HG03469 (cell line): ENCODE measurements around the gene DDT.
"Not testable (repeated sequence)": the region's sequence is repeated elsewhere in the genome, so short reads cannot be mapped to it uniquely, and the experiment has no call there.

Source experiments
- ATAC-seq: cut with Tn5 transposase; IDR thresholded peaks from one replicate; pipeline ENCODE4 v1.9.1; 2021; ENCODE audit warnings: mild to moderate bottlenecking, moderate library complexity, moderate number of reproducible peaks; ENCODE audit not compliant: unreplicated experiment

The DDT gene

DNA sequence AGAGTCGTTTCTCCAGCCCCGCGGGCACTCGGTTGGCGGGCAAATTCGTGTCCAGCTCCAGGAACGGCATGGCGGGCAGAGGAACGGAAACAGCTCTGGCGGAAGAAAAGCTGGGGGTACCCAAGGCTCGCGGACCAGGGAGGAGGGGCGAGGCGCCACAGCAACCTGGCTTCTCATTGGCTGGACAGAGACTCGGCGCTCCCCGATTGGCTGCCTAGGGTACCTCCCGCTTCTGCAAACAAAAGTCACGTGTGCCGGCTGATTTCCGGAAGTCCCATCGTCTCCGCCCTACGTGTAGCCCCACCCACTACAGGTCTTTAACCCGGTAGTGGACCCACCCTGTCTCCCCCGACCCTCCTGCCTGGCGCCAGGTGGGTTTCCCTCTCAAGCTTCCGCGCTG lies at the start of gene DDT:
Gene DDT (minus strand): TSS at position 97 of the 400 bp plus-strand sequence. CDS start 27 bp downstream, at position 70.
- peak; percentile 78 for ATAC-seq

DNA sequence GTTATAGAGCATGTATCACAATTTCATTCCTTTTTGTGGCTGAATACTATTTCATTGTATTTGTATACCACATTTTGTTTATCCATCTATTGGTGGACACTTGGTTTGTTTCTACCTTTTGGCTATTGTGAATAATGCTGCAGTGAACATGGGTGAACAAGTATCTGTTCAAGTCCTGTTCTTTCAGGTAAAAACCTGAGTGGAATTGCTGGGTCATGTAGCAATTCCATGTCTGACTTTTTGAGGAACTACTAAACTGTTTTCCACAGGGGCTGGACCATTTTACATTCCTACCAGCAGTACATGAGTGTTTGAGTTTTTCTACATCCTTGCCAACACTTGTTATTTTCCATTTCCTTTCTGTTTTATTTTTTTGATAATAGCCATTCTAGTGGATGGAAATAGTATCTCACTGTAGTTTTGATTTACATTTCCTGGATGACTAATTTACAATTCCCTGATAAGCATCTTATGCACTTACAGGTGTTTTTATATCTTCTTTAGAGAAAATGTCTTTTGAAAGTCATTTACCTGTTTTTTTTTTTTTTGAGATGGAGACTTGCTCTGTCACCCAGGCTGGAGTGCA lies 49.1 kb upstream of the DDT start:
- ATAC-seq: no peak

DNA sequence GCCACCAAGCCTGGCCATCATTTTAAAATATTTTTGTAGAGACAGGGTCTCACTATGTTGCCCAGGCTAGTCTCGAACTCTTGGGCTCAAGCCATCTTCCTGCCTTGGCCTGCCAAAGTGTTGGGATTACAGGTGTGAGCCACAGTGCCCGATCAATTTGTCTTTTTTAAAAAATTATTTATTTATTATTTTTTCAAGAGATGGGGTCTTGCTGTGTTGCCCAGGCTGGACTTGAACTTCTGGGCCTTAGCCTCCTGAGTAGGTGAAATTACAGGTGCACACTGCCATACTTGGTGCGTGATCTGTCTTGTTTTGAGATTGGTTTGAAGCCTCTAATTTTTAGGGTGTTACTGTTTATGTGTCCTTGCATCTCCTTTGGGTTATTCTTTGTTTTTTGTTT lies 47.1 kb upstream of the DDT start:
- no peak for ATAC-seq

DNA sequence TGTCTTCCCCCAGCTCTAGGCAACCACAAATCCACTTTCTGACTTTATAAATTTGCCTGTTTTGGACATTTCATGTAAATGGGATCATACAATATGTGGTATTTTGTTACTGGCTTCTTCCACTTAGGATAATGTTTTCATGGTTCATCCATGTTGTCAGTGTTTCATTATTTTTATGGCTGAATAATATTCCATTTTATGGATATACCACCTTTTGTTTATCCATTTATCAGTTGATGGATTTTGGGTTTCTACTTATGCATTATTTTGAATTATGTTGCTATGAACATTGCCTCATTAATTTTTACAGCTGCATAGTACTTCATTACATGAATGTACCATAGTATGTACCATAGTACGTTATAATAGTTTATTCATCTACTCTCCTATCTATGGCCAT lies 41.9 kb upstream of the DDT start:
- no peak for ATAC-seq

DNA sequence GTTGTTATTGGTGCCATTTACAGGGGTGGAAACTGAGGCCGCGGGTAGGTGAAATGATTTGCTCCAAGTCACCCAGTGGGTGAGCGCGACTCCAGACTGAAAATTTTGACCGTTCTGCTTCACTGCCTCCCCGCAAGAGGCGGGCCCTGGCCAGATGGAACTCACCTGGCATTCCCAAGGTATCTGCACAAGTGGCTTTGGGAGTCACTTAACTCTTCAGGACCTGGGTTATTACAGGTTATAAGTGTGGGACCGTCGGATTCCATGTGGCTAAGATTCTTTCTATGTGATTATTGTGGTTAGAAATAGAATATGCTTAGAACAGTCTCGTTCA lies 37.5 kb upstream of the DDT start:
- ATAC-seq: no peak

DNA sequence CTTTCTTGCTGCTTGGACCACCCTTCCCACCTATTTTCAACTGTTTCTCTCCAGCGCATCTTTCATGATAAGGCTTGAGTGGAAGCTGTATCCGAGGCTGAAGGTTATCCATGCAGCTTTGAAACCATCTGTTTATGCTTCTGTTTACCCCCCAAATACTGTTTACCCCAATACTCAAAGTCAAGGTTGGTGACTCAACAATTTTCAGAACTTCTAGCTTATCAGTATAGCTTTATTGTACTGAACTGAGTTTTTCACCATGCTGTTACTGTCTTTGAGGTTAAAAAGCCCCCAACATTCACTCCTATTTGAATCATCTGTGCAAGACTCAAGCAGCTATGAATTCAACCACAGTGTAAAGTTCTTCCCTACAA lies 35.8 kb upstream of the DDT start:
- ATAC-seq: no peak

DNA sequence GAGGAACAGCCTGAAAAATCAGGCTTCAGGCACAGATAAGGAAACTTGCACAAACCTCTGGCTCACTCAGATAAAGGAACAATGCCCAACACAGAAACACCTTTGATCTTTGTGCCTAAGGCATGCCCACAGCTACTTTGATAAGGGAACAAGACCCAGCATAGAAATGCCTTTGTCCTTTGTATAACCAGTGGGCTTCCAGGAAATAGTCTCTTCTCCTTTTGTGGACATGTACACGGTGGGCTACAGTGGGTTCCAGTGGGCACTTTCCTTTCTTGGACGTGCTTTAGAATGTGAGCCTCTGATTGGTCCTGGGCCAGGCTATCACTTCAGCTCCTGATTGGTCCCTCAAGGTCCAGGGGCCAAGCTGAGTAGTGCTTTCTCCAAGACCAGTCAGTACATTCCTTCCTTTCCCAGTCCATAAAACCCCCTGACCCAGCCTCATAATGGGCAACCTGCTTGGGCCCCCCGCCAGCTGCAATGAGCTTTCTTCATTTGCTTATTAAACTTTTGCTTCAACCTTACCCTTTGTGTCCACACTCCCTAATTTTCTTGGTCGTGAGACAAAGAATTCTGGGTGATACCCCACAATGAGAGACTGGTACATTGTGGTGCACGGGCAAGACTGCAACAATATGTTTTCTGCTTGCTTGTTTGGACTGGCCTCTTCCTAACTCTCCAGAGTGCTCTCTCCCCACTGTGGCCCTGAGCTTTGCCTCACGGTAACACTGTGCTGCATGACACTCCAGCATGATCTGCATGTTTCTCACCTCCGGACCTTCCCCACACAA lies 35.2 kb upstream of the DDT start:
- no peak for ATAC-seq

DNA sequence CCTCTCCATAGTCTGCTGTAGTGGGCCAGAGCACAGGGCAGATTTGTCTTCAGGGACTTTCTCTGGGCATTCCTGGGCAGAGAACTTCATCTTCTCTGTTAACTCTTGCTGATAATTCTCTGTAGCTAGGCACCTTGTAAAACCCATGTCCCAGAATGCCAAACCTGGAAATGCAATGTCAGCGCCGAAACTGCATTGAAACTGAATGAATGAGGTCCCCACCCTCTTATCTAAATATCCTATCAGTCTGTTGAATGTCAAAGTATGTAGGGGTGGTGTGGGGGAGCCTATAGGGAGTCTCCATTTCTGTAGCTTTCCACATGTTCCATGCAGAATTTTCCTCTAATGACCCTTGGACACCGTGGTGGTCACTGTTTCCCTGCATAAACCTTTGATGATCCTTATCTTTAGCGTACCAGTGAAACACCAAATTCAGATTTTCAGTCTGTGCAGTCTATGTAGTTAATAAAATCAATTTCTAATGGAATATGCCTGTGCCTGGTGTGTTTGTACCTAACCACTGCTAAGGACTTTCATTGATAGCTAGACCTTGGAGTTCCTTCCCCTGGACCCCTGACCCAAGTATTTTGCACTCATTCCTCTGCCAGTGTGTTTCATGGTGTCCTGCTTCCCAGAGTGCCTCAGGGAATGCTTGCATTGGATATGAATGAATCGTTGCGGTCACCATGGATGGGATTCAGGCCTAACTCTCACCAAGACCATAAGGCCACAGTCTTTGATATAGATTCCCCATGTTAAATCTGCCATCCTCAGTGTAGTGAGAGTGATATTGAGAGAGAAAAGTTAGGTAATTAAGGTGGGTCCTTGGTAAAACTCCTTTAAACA lies 34.4 kb upstream of the DDT start:
- no peak for ATAC-seq

DNA sequence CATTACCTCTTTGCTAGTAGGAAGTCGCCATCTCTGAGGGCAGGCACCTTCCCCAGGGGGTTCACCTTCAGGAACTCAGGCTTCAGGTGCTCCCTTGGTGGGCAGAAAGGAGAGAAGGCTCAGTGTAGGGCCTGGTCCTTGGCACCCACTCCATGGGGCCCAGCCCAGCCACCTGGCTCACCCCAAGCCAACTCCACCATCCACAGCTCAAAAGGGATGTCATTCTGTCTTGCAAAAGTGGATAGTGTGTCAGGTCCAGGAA lies 33.7 kb upstream of the DDT start:
- no peak for ATAC-seq

DNA sequence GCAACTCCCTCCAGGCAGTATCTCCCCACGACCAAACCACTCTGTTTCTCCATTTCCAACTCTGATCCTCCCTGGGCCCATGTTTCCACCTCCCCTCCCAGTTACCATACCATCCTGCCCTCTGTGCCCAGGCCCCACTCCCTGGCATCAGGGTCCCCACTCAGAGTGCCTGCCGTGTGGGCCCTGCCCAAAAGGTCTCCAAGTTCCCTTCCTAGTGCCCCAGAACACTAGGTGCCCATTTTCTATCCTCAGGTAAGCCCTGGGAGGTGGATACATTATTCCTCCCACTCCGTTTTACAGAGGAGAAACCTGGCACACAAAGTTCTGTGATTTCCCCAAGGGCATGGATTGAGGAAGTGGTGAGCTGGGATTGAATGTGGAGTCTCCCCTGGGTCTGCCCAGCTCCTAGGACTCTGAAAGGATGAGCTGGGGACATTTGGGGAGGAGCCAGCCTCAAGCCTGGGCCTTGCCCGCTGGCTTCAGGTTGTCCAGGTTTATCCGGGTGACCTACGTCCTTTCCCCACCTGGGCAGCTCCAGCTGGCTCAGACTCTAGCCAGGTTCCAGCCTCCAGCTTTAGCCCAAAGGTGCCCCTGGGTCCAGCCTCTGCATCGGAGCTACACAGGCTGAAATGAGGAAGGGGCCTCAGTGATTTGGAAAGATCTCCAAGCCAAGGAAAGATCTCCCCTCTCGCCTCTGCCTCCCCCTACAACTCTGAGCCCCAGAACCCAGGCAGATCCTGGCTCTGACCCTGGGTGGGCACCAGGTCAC lies 33.2 kb upstream of the DDT start:
- ATAC-seq: no peak

DNA sequence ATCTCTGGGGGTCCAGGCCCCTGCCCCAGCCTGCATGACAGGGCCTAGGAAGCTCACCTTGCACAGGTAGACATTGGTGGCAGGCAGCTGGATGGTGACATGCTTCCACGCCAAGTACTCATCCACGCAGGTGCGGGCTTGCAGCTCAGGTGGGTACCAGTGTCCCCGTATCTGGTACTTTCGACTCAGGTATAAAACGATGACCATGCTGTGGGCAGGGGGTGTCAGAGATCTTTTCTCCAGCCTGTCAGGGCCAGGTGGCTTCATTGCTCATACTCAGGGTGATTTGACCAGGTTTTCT lies 32.6 kb upstream of the DDT start:
- ATAC-seq: no peak

DNA sequence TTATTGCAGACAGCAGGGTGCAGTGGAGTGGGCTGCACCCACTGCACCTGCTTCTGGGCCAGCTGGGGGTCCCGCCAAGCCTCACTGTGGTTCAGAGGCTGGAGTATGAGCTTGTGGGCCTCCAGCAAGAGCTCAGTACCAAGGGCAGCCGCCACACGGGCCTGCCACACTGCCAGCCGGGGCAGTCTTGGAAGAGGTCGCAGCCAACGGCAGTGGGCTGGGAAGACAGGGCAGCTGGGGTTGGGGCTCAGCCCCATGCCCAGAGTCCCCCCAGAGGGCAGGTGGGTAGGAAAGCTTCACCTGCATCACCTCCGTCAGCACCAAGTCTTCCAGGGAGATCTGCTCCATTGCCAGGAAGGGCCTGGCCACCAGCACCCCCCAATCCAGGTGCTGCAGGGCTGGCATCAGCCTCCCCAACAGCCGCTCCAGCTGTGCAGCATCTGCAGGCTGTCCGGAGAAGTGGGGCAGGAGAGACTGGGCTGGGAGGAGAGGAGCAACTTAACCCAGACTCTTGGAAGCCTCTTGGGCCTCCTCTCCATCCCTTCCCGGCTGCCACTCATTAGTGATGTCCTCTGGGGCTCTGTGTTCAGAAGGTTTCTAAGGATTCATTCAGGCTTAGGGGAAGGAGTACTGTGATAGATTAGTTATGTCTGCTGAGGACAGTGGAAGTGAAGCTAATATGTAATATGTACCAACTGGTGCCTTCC lies 32.1 kb upstream of the DDT start:
- no peak for ATAC-seq

DNA sequence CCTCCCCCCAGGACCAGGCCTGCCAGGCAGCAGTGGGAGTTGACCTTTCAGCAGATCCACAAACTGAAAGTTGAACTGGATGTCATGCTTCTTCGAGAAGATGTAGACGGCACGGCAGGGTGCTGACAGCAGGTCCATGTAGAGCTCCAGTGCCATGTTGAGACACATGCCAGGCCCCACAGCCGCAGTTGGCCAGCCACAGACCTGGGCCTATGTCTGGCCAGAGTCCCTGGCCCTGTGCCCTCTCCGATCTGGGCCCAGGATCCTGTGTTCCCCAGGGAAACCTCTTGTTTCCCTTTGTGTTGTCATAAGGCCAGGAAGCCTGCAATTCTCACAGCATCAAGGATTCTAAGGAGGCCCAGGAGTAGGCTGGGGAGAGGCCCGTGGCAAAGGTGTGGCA lies 31.0 kb upstream of the DDT start, which contains the start of gene GSTT4:
Gene GSTT4 (minus strand): TSS at position 253 of the 400 bp plus-strand sequence. CDS start 97 bp downstream, at position 156.
- ATAC-seq: no peak

DNA sequence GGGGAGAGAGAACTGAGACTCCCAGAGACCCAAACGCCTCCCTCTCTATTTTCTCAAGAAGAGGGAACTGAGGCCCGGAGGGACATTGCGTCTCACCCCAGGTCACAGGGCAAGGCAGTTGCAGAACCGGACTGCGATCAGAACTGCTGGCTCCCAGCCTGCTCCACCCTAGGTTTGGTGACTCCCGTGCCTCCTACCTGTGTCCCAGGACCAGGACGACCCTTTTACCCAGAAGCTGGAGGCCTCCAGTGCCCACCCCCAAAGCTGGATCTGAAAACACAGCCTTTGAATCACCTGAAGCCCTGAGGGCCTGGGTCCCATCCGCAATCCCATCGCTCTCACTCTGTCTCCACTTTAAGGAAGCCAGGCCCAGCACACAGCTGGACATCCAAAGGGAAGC lies 29.6 kb upstream of the DDT start:
- ATAC-seq: no peak

DNA sequence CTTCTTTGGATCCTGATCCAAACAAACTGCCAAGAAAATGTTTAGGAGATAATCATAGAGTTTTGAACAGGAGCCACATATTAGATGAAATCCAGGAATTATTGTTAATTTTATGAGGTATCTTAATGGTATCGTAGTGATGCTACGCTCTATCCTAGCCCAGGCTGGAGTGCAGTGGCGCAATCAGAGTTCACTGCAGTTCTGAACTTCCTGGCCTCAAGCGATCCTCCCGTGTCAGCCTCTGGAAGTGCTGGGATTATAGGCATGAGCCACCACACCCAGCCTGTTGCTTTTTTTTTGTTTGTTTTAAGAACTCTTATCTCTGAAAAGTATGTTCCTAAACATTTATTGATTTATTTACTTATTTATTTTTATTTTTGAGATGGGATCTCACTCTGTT lies 28.6 kb upstream of the DDT start:
- no peak for ATAC-seq

DNA sequence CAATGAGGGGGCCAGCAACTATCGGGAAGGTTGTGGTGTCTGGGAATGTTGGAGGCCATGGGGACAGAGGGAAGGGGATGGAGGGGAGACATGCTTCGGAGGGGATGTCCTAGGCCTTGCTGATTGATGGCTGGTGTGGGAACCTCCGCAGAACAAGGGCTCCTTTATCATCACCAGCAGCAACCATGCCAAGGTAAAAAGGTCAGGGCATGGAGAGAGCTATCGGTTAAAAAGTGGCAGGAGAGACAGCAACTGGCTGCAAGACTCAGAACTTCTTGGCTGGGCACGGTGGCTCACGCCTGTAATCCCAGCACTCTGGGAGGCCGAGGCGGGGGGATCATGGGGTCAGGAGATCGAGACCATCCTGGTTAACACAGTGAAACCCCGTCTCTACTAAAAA lies 28.0 kb upstream of the DDT start:
- ATAC-seq: no peak

DNA sequence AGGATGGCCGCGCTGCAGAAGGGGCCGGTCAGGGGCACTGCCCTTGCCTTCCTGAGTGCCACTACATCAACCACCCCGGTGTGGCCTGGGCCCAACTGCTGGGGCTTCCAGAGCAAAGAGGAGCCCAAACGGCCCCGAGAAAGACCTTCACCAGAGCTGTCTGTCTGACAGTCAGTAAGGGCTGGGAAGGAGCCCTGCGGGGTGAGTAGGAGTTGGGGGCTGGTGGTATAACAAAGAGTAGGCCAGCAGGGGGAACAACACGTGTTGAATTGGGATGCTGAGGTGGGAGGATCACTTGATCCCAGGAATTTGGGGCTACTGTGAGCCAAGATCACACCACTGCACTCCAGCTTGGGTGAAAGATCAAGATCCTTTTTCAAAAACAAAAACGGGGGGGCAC lies 27.1 kb upstream of the DDT start:
- no peak for ATAC-seq

DNA sequence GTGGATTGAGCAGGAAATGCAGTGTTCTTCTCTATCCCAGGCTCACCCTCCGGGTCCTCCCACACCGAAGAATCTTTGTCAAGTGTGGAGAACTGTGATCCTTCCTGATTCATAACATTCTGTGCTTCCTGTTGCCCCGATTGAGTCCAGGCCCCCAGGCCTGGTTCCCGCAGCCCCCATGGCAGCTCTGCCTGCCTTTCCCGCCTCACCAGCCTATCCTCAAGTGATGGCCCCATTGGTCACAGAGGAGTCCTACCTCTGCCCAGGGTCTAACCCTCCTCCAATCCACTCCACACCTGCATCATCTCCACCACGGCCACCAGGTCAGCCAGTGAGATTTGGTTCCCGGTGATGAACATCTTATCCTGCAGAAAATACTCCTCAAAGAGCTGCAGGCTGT lies 25.5 kb upstream of the DDT start:
- not testable (repeated sequence) for ATAC-seq

DNA sequence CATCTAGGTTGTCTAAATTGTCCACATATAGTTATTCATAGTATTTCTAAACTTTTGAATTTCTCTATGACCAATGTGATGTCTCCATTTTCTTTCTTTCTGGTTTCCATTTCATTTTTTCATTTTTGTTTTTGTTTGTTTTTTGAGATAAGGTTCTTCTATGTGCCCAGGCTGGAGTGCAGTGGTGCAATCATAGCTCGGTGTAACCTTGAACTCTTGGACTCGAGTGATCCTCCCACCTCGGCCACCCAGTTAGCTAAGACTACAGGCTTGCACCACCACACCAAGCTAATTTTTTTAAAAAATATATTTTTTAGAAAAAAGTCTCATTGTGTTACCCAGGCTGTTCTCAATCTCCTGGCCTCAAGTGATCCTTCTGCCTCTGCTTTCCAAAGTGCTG lies 22.9 kb upstream of the DDT start:
- ATAC-seq: no peak

DNA sequence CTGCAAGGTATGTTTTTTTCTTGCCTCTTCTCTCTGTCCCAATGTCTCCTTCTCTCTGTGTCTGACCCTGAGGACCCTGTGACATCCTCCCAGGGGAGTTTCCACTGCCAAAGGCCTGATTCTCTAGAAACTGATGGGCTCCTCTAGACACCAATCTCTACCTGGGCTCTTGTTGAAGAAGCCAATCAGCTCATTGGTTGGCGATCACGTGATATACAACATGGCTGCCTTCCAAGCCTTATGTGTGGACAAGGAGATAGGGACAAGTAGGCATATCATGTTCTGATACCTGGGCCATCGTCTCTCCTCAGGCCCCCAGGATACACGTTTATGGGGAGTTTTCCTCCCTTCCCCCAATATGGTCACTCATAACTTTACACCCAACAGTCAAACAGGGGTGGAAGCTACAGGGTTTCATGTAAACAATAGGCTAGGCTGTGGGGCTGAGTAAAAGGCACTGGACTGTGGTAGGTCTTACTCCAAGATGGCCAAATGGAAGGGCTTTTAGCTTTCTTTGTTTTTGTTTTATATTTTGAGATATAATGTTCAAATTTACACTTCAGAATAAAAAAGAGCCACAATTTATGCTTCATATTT lies 19.4 kb upstream of the DDT start:
- ATAC-seq: not testable (repeated sequence)

DNA sequence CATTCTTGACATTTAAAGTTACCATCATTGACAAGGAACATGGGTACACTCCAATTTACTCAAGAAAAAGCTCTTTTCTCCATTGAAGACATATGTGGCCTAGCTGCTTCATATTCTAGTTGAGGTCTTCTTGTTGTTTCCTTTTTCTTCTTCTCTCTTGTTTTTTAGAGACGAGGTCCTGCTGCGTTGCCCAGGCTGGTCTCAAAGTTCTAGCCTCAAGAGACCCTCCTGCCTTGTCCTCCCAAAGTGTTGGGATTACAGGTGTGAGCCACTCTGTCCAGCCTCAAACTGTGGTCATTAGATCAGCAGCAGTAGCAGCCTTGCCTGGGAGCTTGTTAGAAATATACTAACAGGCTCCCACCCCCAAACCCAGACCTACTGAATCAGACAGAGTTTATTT lies 18.8 kb upstream of the DDT start:
- not testable (repeated sequence) for ATAC-seq
